ENCODE results near the gene OXNAD1.

The OXNAD1 gene

GRCh38 chr3:16247282-16248061 lies 17.5 kb upstream of the OXNAD1 start:
- peak; percentile 40 to 57 for DNase-seq (ENCODE audit: extremely low read depth in 1 of 2, low read depth in 1 of 2)

- no peak for DNase-seq (ENCODE audit: extremely low read depth in 1 of 2, low read depth in 1 of 2)
Observed at GRCh38 chr3:16248556-16248955, 16.5 kb upstream of the OXNAD1 start.

- DNase-seq (ENCODE audit: extremely low read depth in 1 of 2, low read depth in 1 of 2) = no peak
Observed at GRCh38 chr3:16249336-16249735, 15.7 kb upstream of the OXNAD1 start.

- DNase-seq (ENCODE audit: extremely low read depth in 1 of 2, low read depth in 1 of 2) = no peak
Observed at GRCh38 chr3:16249886-16250285, 15.1 kb upstream of the OXNAD1 start.

- DNase-seq (ENCODE audit: extremely low read depth in 1 of 2, low read depth in 1 of 2) = no peak
Observed at GRCh38 chr3:16251316-16252085, 13.5 kb upstream of the OXNAD1 start.

- no peak for DNase-seq (ENCODE audit: extremely low read depth in 1 of 2, low read depth in 1 of 2)
Observed at GRCh38 chr3:16252243-16252978, 12.6 kb upstream of the OXNAD1 start.

GRCh38 chr3:16252988-16253387 lies 12.0 kb upstream of the OXNAD1 start:
- no peak for DNase-seq (ENCODE audit: extremely low read depth in 1 of 2, low read depth in 1 of 2)

- DNase-seq (ENCODE audit: extremely low read depth in 1 of 2, low read depth in 1 of 2) = no peak
Observed at GRCh38 chr3:16253601-16254000, 11.4 kb upstream of the OXNAD1 start.

GRCh38 chr3:16254916-16255315 lies 10.1 kb upstream of the OXNAD1 start:
- DNase-seq (ENCODE audit: extremely low read depth in 1 of 2, low read depth in 1 of 2) = no peak

- no peak for DNase-seq (ENCODE audit: extremely low read depth in 1 of 2, low read depth in 1 of 2)
Observed at GRCh38 chr3:16255326-16255725, 9.7 kb upstream of the OXNAD1 start.

- no peak for DNase-seq (ENCODE audit: extremely low read depth in 1 of 2, low read depth in 1 of 2)
Observed at GRCh38 chr3:16255726-16256125, 9.3 kb upstream of the OXNAD1 start.

GRCh38 chr3:16257309-16257708 lies 7.7 kb upstream of the OXNAD1 start:
- no peak for DNase-seq (ENCODE audit: extremely low read depth in 1 of 2, low read depth in 1 of 2)

- DNase-seq (ENCODE audit: extremely low read depth in 1 of 2, low read depth in 1 of 2) = no peak
Observed at GRCh38 chr3:16258177-16258576, 6.8 kb upstream of the OXNAD1 start.

GRCh38 chr3:16258866-16259265 lies 6.1 kb upstream of the OXNAD1 start:
- no peak for DNase-seq (ENCODE audit: extremely low read depth in 1 of 2, low read depth in 1 of 2)

GRCh38 chr3:16260046-16260445 lies 5.0 kb upstream of the OXNAD1 start:
- DNase-seq (ENCODE audit: extremely low read depth in 1 of 2, low read depth in 1 of 2) = no peak

- DNase-seq (ENCODE audit: extremely low read depth in 1 of 2, low read depth in 1 of 2) = no peak
Observed at GRCh38 chr3:16262174-16262573, 2.8 kb upstream of the OXNAD1 start.

GRCh38 chr3:16264174-16264707 lies 771 bp upstream of the OXNAD1 start:
- no peak for DNase-seq (ENCODE audit: extremely low read depth in 1 of 2, low read depth in 1 of 2)

GRCh38 chr3:16265455-16265786 lies 409 bp downstream of the OXNAD1 start:
- no peak for DNase-seq (ENCODE audit: extremely low read depth in 1 of 2, low read depth in 1 of 2)

GRCh38 chr3:16266714-16267113 lies 1.7 kb downstream of the OXNAD1 start:
- DNase-seq (ENCODE audit: extremely low read depth in 1 of 2, low read depth in 1 of 2) = no peak

- DNase-seq (ENCODE audit: extremely low read depth in 1 of 2, low read depth in 1 of 2) = no peak
Observed at GRCh38 chr3:16270855-16271254, 5.8 kb downstream of the OXNAD1 start.

GRCh38 chr3:16272588-16272987 lies 7.6 kb downstream of the OXNAD1 start:
- DNase-seq (ENCODE audit: extremely low read depth in 1 of 2, low read depth in 1 of 2) = no peak
